Thymus (tissue), 11 donors: ENCODE data around the gene NRXN3. TPM values are rescaled to one million over a fixed set of nuclear protein-coding genes. Genes with fewer than 3 reads are reported as not detected.

Source experiments
- DNase-seq, 9 donors: peaks; one replicate each; pipeline ENCODE4 v3.0.0-alpha.2; 2013; ENCODE audit warnings: low spot score in 9 of 9, low read depth in 6 of 9, missing footprints in 1 of 9
- H3K27ac ChIP-seq, 2 donors: one replicate each; pipeline ENCODE4 v1.5.1; 2013; ENCODE audit warnings: control low read depth in 1 of 2, low read depth in 1 of 2, low read length in 1 of 2, mild to moderate bottlenecking in 1 of 2, moderate library complexity in 1 of 2
- H3K27me3 ChIP-seq, 2 donors: one replicate each; pipeline ENCODE4 v1.5.1; 2013; ENCODE audit warnings: low read length in 1 of 2; ENCODE audit not compliant: control insufficient read depth in 2 of 2, insufficient read depth in 1 of 2
- H3K36me3 ChIP-seq, 2 donors: one replicate each; pipeline ENCODE4 v1.5.1; 2013; ENCODE audit warnings: low read length in 1 of 2, mild to moderate bottlenecking in 1 of 2, moderate library complexity in 1 of 2; ENCODE audit not compliant: control insufficient read depth in 2 of 2, insufficient read depth in 2 of 2
- H3K4me1 ChIP-seq, 2 donors: one replicate each; pipeline ENCODE4 v1.5.1; 2013; ENCODE audit warnings: low read length in 2 of 2; ENCODE audit not compliant: control insufficient read depth in 2 of 2, insufficient read depth in 2 of 2
- H3K4me3 ChIP-seq, 2 donors: one replicate each; pipeline ENCODE4 v1.5.1; 2013; ENCODE audit warnings: low read length in 2 of 2, control low read depth in 1 of 2, mild to moderate bottlenecking in 1 of 2
- H3K9me3 ChIP-seq, 2 donors: one replicate each; pipeline ENCODE4 v1.5.1; 2013; ENCODE audit warnings: low read length in 1 of 2, mild to moderate bottlenecking in 1 of 2; ENCODE audit not compliant: control insufficient read depth in 2 of 2, insufficient read depth in 1 of 2
- whole genome bisulfite sequencing: extraction: QIAGEN DNeasy Blood & Tissue Kit; methylation state at CpG from one replicate; pipeline ENCODE4 v1.1.7; 2013; 5-methylcytosine and 5-hydroxymethylcytosine counted together
- polyA plus RNA-seq: library from polyadenylated mRNA; stranded (reverse); fragments of 200-250 nt; gene quantifications from one replicate; pipeline ENCODE4 v1.2.3, GENCODE V29; 2013
- total RNA-seq: library from RNA; stranded (reverse); fragments of 120-200 nt; gene quantifications from one replicate; pipeline ENCODE4 v1.2.4, GENCODE V29; 2013
- donor health status: healthy.

Gene NRXN3
- total and polyA plus RNA-seq, 2 donors: 1.5 to 3.7 TPM

GRCh38 chr14:79701371-79701770 is 1531.2 kb downstream of the NRXN3 start:
- Histone ChIP-seq H3K27me3 (no peaks in the 10 kb centered on the region), H3K9me3 (no peaks in the 10 kb centered on the region), H3K27ac (no peak overlapping the region), H3K4me3 (no peak overlapping the region), H3K4me1 (no peaks in the 10 kb centered on the region), H3K36me3 (no peaks in the 10 kb centered on the region)
- no peak for DNase-seq

- no peak overlapping the region for H3K4me3 ChIP-seq
- no peak overlapping the region for H3K27ac ChIP-seq
- WGBS: 89% methylated on average over 1 of the region's 1 CpG
Measured at GRCh38 chr14:79702197-79702596, 1532.0 kb downstream of the NRXN3 start.

DNA sequence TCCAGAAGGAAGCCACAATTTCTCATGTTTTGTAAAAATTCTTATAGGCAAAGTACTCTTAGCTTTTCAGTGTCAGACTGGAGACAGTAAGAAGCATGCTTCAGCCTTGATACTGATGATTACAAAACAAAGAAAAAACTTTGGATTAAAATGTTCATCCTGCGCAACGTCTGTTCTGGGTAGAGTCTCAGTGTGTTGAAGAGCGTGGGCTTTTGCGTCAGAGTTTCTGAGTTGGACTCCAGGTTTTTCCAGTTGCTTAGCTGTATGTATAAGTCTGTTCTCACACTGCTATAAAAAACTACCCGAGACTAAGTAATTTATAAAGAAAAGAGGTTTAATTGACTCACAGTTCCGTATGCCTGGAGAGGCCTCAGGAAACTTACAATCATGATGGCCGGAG is 1533.0 kb downstream of the NRXN3 start:
- H3K4me3 ChIP-seq: no peak overlapping the region
- H3K36me3 ChIP-seq: no peaks in the 10 kb centered on the region
- WGBS: 96% methylated on average over 7 of the region's 7 CpGs

More at GRCh38 chr14:79702197-79702596, 1532.0 kb downstream of the NRXN3 start:
- H3K36me3 ChIP-seq: no peaks in the 10 kb centered on the region
- H3K27me3 ChIP-seq: no peaks in the 10 kb centered on the region
- H3K9me3 ChIP-seq: no peaks in the 10 kb centered on the region
- no peak for DNase-seq
- H3K4me1 ChIP-seq: no peaks in the 10 kb centered on the region

GRCh38 chr14:79704041-79704807 is 1534.1 kb downstream of the NRXN3 start:
- WGBS: 70% methylated on average over 6 of the region's 6 CpGs
- H3K27me3 ChIP-seq: no peaks in the 10 kb centered on the region
- H3K4me3 ChIP-seq: no peak overlapping the region
- H3K4me1 ChIP-seq: no peaks in the 10 kb centered on the region
- no peaks in the 10 kb centered on the region for H3K9me3 ChIP-seq
- H3K27ac ChIP-seq: no peak overlapping the region
- no peak for DNase-seq
- no peaks in the 10 kb centered on the region for H3K36me3 ChIP-seq

More for the DNA sequence above, 1533.0 kb downstream of the NRXN3 start:
- H3K9me3 ChIP-seq: no peaks in the 10 kb centered on the region
- H3K4me1 ChIP-seq: no peaks in the 10 kb centered on the region
- H3K27me3 ChIP-seq: no peaks in the 10 kb centered on the region
- no peak for DNase-seq
- no peak overlapping the region for H3K27ac ChIP-seq

GRCh38 chr14:79705126-79705894 is 1535.1 kb downstream of the NRXN3 start:
- no peaks in the 10 kb centered on the region for H3K27me3 ChIP-seq
- H3K27ac ChIP-seq: no peak overlapping the region
- no peaks in the 10 kb centered on the region for H3K4me1 ChIP-seq
- WGBS: 77% methylated on average over 11 of the region's 11 CpGs
- H3K9me3 ChIP-seq: no peaks in the 10 kb centered on the region
- no peak for DNase-seq
- no peaks in the 10 kb centered on the region for H3K36me3 ChIP-seq
- no peak overlapping the region for H3K4me3 ChIP-seq

GRCh38 chr14:79706382-79706781 is 1536.2 kb downstream of the NRXN3 start:
- no peak overlapping the region for H3K4me3 ChIP-seq
- H3K27me3 ChIP-seq: no peaks in the 10 kb centered on the region
- no peak for DNase-seq
- no peak overlapping the region for H3K27ac ChIP-seq
- no peaks in the 10 kb centered on the region for H3K36me3 ChIP-seq
- no peaks in the 10 kb centered on the region for H3K4me1 ChIP-seq
- no peaks in the 10 kb centered on the region for H3K9me3 ChIP-seq
- 64% methylated on average over 2 of the region's 2 CpGs for WGBS

DNA sequence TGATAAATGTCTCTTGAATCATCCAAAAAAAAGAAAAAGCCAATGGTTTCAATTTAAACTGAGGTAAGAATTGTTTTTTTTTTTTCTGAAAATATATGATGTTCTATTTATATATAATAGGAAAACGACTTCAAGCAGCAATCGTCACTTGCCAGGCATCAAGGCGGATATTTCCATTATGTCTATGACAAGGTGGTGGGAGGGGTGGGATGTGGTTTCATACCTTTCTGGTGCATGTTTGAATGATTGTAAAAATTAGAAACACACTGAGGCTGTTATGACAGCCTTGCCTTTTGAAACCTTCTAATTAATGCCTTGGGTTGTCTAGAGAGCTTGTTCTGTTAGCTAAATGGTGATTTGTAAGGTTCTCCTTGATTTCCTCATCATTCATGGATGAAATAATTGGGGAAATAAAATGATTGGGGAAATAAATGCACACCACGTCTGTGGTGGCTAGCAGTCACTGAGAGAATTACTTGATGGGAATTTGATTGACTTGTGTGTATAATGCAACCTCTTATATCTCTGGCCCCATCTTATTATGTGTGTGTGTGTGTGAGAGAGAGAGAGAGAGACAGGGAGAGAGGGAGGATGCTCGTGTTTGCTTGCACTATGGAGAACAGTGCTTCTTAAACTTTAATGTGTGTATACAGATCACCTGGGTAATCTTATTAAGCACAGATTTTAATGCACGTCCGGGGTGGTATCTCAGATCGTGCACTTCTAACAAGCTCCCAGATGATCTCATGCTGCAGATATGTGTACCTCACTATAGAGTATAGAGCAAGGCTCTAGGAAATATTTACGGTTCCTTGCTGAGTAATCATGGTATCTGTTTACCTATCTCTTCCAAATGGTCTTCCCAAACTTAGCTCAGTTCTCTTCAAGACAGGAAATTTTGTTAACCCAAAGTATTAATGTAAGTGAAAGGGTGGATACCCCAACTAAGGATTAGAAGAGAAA is 1538.5 kb downstream of the NRXN3 start:
- 85% methylated on average over 9 of the region's 9 CpGs for WGBS

GRCh38 chr14:79709573-79709972 is 1539.4 kb downstream of the NRXN3 start:
- no peaks in the 10 kb centered on the region for H3K36me3 ChIP-seq
- H3K27me3 ChIP-seq: no peaks in the 10 kb centered on the region
- WGBS: 81% methylated on average over 3 of the region's 3 CpGs
- no peak overlapping the region for H3K4me3 ChIP-seq
- DNase-seq: no peak
- no peaks in the 10 kb centered on the region for H3K9me3 ChIP-seq
- no peak overlapping the region for H3K27ac ChIP-seq
- H3K4me1 ChIP-seq: no peaks in the 10 kb centered on the region

More for the DNA sequence above, 1538.5 kb downstream of the NRXN3 start:
- Histone ChIP-seq H3K4me1 (no peaks in the 10 kb centered on the region), H3K4me3 (no peak overlapping the region), H3K27ac (no peak overlapping the region), H3K27me3 (no peaks in the 10 kb centered on the region), H3K36me3 (no peaks in the 10 kb centered on the region), H3K9me3 (no peaks in the 10 kb centered on the region)
- DNase-seq: no peak
